GM12872 (cell line): ENCODE data around the gene NHEJ1.

Experiments
- TF ChIP-seq, protein P1 (sequence below): IDR thresholded peaks from 3 replicates; pipeline ENCODE4 v1.5.1; 2011; ENCODE audit warnings: low read depth, mild to moderate bottlenecking, low read length, moderate library complexity; ENCODE audit not compliant: insufficient read depth

The NHEJ1 gene

GRCh38 chr2:219183151-219183772 is 22.6 kb upstream of the NHEJ1 start:
- TF ChIP-seq, protein P1, sequence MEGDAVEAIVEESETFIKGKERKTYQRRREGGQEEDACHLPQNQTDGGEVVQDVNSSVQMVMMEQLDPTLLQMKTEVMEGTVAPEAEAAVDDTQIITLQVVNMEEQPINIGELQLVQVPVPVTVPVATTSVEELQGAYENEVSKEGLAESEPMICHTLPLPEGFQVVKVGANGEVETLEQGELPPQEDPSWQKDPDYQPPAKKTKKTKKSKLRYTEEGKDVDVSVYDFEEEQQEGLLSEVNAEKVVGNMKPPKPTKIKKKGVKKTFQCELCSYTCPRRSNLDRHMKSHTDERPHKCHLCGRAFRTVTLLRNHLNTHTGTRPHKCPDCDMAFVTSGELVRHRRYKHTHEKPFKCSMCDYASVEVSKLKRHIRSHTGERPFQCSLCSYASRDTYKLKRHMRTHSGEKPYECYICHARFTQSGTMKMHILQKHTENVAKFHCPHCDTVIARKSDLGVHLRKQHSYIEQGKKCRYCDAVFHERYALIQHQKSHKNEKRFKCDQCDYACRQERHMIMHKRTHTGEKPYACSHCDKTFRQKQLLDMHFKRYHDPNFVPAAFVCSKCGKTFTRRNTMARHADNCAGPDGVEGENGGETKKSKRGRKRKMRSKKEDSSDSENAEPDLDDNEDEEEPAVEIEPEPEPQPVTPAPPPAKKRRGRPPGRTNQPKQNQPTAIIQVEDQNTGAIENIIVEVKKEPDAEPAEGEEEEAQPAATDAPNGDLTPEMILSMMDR, result no peak

- TF ChIP-seq, protein P1, result no peak
Observed at GRCh38 chr2:219182331-219183150, 21.9 kb upstream of the NHEJ1 start.

DNA sequence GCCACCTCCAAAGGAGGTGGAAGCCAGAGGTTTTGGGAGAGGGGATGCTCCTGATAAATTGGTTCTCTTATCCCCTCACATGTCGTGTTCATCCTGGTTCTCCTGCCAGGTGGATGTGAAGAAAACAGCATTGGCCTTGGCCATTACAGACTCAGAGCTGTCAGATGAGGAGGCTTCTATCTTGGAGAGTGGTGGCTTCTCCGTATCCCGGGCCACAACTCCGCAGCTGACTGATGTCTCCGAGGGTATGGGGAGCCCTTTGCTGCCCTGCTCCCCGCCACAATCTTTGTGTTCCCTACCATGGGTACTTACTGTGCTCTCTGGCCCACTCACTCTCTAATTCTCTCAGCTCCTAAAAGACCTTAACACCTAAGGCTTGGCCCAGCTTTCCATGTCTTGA is 20.9 kb upstream of the NHEJ1 start:
- TF ChIP-seq, protein P1, result no peak

- TF ChIP-seq, protein P1, result no peak
Observed at GRCh38 chr2:219180961-219181360, 20.3 kb upstream of the NHEJ1 start.

GRCh38 chr2:219179601-219180465 is 19.2 kb upstream of the NHEJ1 start:
- TF ChIP-seq, protein P1, result no peak

GRCh38 chr2:219178377-219179175 is 18.0 kb upstream of the NHEJ1 start:
- TF ChIP-seq, protein P1, result no peak
